Neural crest cell (in vitro differentiated cells): ENCODE measurements around the gene ALPK1. TPM values are rescaled to one million over a fixed set of nuclear protein-coding genes. Genes with fewer than 3 reads are reported as not detected.
"Not testable (repeated sequence)": the region's sequence is repeated elsewhere in the genome, so short reads cannot be mapped to it uniquely, and the experiment has no call there.

Source experiments
- DNase-seq: peaks from one replicate; pipeline ENCODE4 v3.0.0; 2021; ENCODE audit warnings: low read depth, mixed read lengths, low spot score
- H3K27ac Mint-ChIP-seq: one replicate; pipeline ENCODE4 v1.8.0; 2021; ENCODE audit warnings: mild to moderate bottlenecking, mixed read lengths; ENCODE audit not compliant: unreplicated experiment
- H3K27me3 Mint-ChIP-seq: 2 replicates; pipeline ENCODE4 v1.8.0; 2021; ENCODE audit warnings: low read depth, mild to moderate bottlenecking, mixed read lengths
- H3K36me3 Mint-ChIP-seq: 2 replicates; pipeline ENCODE4 v1.8.0; 2021; ENCODE audit warnings: low read depth, mild to moderate bottlenecking, mixed read lengths
- H3K4me1 Mint-ChIP-seq: 2 replicates; pipeline ENCODE4 v1.8.0; 2021; ENCODE audit warnings: mixed read lengths
- H3K4me3 Mint-ChIP-seq: one replicate; pipeline ENCODE4 v1.8.0; 2021; ENCODE audit warnings: mild to moderate bottlenecking, mixed read lengths
- H3K9me3 Mint-ChIP-seq: 2 replicates; pipeline ENCODE4 v1.8.0; 2021; ENCODE audit warnings: mixed read lengths
- total RNA-seq: library from RNA; stranded (reverse); gene quantifications from 2 replicates; pipeline ENCODE4 v1.2.1, GENCODE V29; 2021
- TF ChIP-seq, protein P1 (sequence below): fragments of 200-600 bp; sonication (generic); conservative IDR thresholded peaks from 2 replicates; pipeline ENCODE4 v1.5.0; 2021; ENCODE audit warnings: antibody characterized with exemption, mild to moderate bottlenecking

The ALPK1 gene
- total RNA-seq, 1 donor from 2014 or later: 0.68 TPM

DNA sequence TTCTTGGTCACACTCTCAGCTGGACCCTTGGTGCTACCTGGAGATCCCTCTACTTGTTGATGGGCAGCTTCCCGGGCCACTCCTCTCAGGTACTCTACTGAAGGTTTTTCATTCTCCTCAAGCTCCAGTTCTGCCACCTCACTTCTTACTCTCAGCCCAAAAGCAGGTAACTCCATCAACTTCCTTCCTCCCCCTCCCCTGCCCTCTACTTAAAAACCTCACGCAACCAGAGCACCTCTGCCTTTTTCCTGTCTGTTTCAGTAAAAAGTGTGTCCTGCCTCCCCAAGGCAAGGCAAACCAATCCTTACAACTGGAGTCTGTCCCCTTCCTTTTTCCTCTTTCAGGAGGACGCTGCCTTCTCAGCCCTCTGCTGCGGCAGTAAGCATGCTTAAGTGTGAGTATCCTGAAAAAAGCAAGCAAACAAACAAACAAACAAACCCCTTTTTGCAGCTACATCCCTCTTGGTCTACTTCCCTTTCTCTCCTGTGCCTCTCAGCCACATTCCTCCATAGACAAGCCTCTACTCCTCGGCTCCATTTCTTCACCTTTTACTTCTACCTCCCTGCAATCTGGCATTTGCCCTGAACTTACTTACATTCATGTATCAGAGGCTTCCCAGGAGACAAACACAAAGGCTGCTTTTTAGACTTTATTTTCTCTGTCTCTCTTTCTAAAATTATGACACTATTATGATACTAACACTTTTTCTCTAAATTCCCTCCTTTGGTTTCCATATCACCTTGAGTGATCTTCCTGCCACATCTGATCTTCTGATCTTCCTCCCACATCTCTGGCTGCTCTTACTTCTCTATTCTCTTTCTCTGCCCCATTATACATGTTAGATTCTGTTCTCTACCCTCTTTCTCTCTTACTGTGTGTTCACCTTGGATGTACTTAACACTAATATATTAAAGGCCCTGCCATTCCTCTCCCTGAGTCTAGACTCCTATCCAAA is 5.4 kb downstream of the ALPK1 start:
- Mint-ChIP-seq H3K4me1 (no peaks in the 10 kb centered on the region), H3K4me3 (no peak overlapping the region), H3K36me3 (no peaks in the 10 kb centered on the region), H3K27ac (no peak overlapping the region), H3K9me3 (no peaks in the 10 kb centered on the region), H3K27me3 (peaks cover 10% of the 10 kb centered on the region)
- TF ChIP-seq, protein P1, sequence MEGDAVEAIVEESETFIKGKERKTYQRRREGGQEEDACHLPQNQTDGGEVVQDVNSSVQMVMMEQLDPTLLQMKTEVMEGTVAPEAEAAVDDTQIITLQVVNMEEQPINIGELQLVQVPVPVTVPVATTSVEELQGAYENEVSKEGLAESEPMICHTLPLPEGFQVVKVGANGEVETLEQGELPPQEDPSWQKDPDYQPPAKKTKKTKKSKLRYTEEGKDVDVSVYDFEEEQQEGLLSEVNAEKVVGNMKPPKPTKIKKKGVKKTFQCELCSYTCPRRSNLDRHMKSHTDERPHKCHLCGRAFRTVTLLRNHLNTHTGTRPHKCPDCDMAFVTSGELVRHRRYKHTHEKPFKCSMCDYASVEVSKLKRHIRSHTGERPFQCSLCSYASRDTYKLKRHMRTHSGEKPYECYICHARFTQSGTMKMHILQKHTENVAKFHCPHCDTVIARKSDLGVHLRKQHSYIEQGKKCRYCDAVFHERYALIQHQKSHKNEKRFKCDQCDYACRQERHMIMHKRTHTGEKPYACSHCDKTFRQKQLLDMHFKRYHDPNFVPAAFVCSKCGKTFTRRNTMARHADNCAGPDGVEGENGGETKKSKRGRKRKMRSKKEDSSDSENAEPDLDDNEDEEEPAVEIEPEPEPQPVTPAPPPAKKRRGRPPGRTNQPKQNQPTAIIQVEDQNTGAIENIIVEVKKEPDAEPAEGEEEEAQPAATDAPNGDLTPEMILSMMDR: no peak
- no peak for DNase-seq

GRCh38 chr4:112305477-112305876 is 8.3 kb downstream of the ALPK1 start:
- not testable (repeated sequence) for H3K27me3 Mint-ChIP-seq, H3K9me3 Mint-ChIP-seq, H3K4me3 Mint-ChIP-seq, H3K27ac Mint-ChIP-seq, H3K4me1 Mint-ChIP-seq, DNase-seq, H3K36me3 Mint-ChIP-seq

GRCh38 chr4:112309263-112309791 is 12.2 kb downstream of the ALPK1 start:
- peak; percentile 31 for DNase-seq
- not testable (repeated sequence) for H3K36me3 Mint-ChIP-seq, H3K9me3 Mint-ChIP-seq, H3K4me1 Mint-ChIP-seq
- Mint-ChIP-seq H3K27ac (peak overlapping the region; percentile 16), H3K4me3 (peak overlapping the region; percentile 58), H3K27me3 (peaks cover 10% of the 10 kb centered on the region)

- H3K9me3 Mint-ChIP-seq: peaks cover 2% of the 10 kb centered on the region
- TF ChIP-seq, protein P1: no peak
- H3K4me1 Mint-ChIP-seq: peaks cover 10% of the 10 kb centered on the region
- H3K4me3 Mint-ChIP-seq: no peak overlapping the region
- no peak for DNase-seq
- H3K27ac Mint-ChIP-seq: no peak overlapping the region
- peaks cover 6% of the 10 kb centered on the region for H3K36me3 Mint-ChIP-seq
- peaks cover 15% of the 10 kb centered on the region for H3K27me3 Mint-ChIP-seq
Measured at GRCh38 chr4:112311516-112311915, 14.3 kb downstream of the ALPK1 start.

DNA sequence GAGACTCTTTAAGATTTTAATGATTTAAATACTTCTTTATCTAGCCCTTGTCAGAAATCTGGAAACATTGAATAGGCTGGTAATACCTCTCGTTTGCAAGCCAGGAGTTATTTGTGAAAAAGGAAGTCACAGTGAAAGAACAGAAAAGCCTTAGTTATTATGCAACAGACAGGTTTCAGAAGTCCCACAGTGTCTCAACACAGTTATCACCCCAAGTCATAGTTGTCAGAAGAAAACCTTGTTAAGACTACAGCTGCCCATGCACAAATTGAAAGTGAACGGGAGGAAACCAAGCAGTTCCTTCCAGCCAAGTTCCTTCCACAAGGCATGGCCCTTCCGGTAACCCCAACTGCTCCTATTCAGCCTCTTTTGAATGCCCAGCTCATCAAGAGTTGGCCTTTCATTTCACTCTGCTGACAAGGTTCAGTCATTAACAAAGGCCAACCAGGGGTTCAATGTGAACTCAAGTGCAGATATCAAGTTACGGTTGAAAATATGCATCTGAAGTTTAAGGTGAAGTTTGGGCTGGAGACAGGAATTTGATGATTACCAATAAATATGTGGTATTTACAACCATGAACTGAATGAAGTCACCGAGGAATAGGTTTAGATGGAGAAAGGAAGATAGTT is 15.6 kb downstream of the ALPK1 start:
- TF ChIP-seq, protein P1: no peak
- Mint-ChIP-seq H3K9me3 (peaks cover 2% of the 10 kb centered on the region), H3K27ac (no peak overlapping the region), H3K27me3 (peaks cover 18% of the 10 kb centered on the region), H3K36me3 (peaks cover 6% of the 10 kb centered on the region), H3K4me1 (peaks cover 10% of the 10 kb centered on the region), H3K4me3 (no peak overlapping the region)
- no peak for DNase-seq

- Mint-ChIP-seq H3K27ac (no peak overlapping the region), H3K36me3 (no peaks in the 10 kb centered on the region), H3K4me1 (no peaks in the 10 kb centered on the region), H3K9me3 (no peaks in the 10 kb centered on the region), H3K27me3 (peaks cover 39% of the 10 kb centered on the region), H3K4me3 (no peak overlapping the region)
- DNase-seq: no peak
- TF ChIP-seq, protein P1: no peak
Measured at GRCh38 chr4:112315446-112315845, 18.3 kb downstream of the ALPK1 start.
